Prostate gland (tissue), 2 donors: ENCODE results near the gene CHSY1.

Experiments used
- CTCF ChIP-seq, 4 experiments: fragments of 200-600 bp in 2 of 4; fragments of 450-650 bp in 2 of 4; sonication (generic) in 2 of 4; IDR thresholded peaks; 1 replicate in 3 of 4; 2 replicates in 1 of 4; pipeline ENCODE4 v1.5.1; 2016 to 2019; ENCODE audit warnings: antibody characterized with exemption in 4 of 4, mild to moderate bottlenecking in 2 of 4, moderate library complexity in 2 of 4
- POLR2A ChIP-seq: fragments of 450-650 bp; IDR thresholded peaks from one replicate; pipeline ENCODE4 v1.6.1; 2016; ENCODE audit warnings: antibody characterized with exemption, mild to moderate bottlenecking
- POLR2AphosphoS5 ChIP-seq: sonication (generic); formaldehyde crosslinking; IDR thresholded peaks from one replicate; pipeline ENCODE4 v1.6.1; 2017; ENCODE audit warnings: antibody characterized with exemption

- TF ChIP-seq POLR2A (no peak), CTCF (IDR thresholded peaks at IDR 0.05) (no peak), POLR2AphosphoS5 (no peak)
These were observed 44.9 kb upstream of the CHSY1 start for GRCh38 chr15:101296418-101297405.
